ENCODE measurements around the gene ZNF701. TPM values are rescaled to one million over a fixed set of nuclear protein-coding genes. Genes with fewer than 3 reads are reported as not detected.
"Not testable (repeated sequence)": the region's sequence is repeated elsewhere in the genome, so short reads cannot be mapped to it uniquely, and the experiment has no call there.

The ZNF701 gene
- total and polyA plus RNA-seq, 4 donors: 5.1 to 26.6 (median 10.9) TPM

GRCh38 chr19:52603558-52604207, 33.6 kb downstream of the ZNF701 start:
- WGBS, 2 donors: 66 to 70% methylated on average over 14 of the region's 14 CpGs
- DNase-seq (no peak), ATAC-seq (ENCODE audit: low FRiP score) (peak; percentile 40)
- no peaks in the 10 kb centered on the region for H3K9me3 ChIP-seq (ENCODE audit: control insufficient read depth, low read length)
- H3K27me3 ChIP-seq (ENCODE audit: control insufficient read depth in 1 of 2, insufficient read depth in 2 of 2, low read length in 1 of 2): no peaks in the 10 kb centered on the region
- H3K4me3 ChIP-seq (ENCODE audit: low read length in 2 of 2): no peak overlapping the region
- intact Hi-C loops (cut with DNase I): loop anchor here (5.0 kb wide), 2 partner anchors 34 to 89 kb away; partner anchors contain the start of gene ZNF83 (in 2 of the 2)
- H3K27ac ChIP-seq (ENCODE audit: low read depth in 1 of 2, low read length in 2 of 2): no peak overlapping the region
- H3K36me3 ChIP-seq (ENCODE audit: control insufficient read depth in 1 of 2, insufficient read depth in 2 of 2, low read length in 1 of 2): peaks cover 0 to 2% of the 10 kb centered on the region in 2 donors
- H3K4me1 ChIP-seq (ENCODE audit: control insufficient read depth in 1 of 2, insufficient read depth in 2 of 2, low read length in 2 of 2): no peaks in the 10 kb centered on the region

- 96 to 98% methylated on average over 5 of the region's 5 CpGs for WGBS, 2 donors
- Histone ChIP-seq H3K4me1 (ENCODE audit: control insufficient read depth in 1 of 2, insufficient read depth in 2 of 2, low read length in 2 of 2) (no peaks in the 10 kb centered on the region), H3K9me3 (ENCODE audit: control insufficient read depth, low read length) (peaks cover 2% of the 10 kb centered on the region), H3K27ac (ENCODE audit: low read depth in 1 of 2, low read length in 2 of 2) (no peak overlapping the region), H3K4me3 (ENCODE audit: low read length in 2 of 2) (no peak overlapping the region), H3K36me3 (ENCODE audit: control insufficient read depth in 1 of 2, insufficient read depth in 2 of 2, low read length in 1 of 2) (peaks cover 5 to 9% of the 10 kb centered on the region in 2 donors), H3K27me3 (ENCODE audit: control insufficient read depth in 1 of 2, insufficient read depth in 2 of 2, low read length in 1 of 2) (no peaks in the 10 kb centered on the region)
- intact Hi-C loops (cut with DNase I): no loop called here
- no peak for ATAC-seq (ENCODE audit: low FRiP score)
- DNase-seq: no peak
Observed at GRCh38 chr19:52613299-52613906, 43.3 kb downstream of the ZNF701 start.

- intact Hi-C loops (cut with DNase I): no loop called here
- peaks cover 0 to 7% of the 10 kb centered on the region in 2 donors for H3K36me3 ChIP-seq (ENCODE audit: control insufficient read depth in 1 of 2, insufficient read depth in 2 of 2, low read length in 1 of 2)
- no peaks in the 10 kb centered on the region for H3K27me3 ChIP-seq (ENCODE audit: control insufficient read depth in 1 of 2, insufficient read depth in 2 of 2, low read length in 1 of 2)
- DNase-seq (no peak), ATAC-seq (ENCODE audit: low FRiP score) (no peak)
- H3K4me1 ChIP-seq (ENCODE audit: control insufficient read depth in 1 of 2, insufficient read depth in 2 of 2, low read length in 2 of 2): no peaks in the 10 kb centered on the region
- H3K27ac ChIP-seq (ENCODE audit: low read depth in 1 of 2, low read length in 2 of 2): no peak overlapping the region
- 83 to 85% methylated on average over 3 of the region's 3 CpGs for WGBS, 2 donors
- peaks cover 2% of the 10 kb centered on the region for H3K9me3 ChIP-seq (ENCODE audit: control insufficient read depth, low read length)
- H3K4me3 ChIP-seq (ENCODE audit: low read length in 2 of 2): no peak overlapping the region
Observed at GRCh38 chr19:52621376-52621775, 51.3 kb downstream of the ZNF701 start.

- no peak for ATAC-seq (ENCODE audit: low FRiP score)
- no peak overlapping the region for H3K4me3 ChIP-seq (ENCODE audit: low read length in 2 of 2)
- no peaks in the 10 kb centered on the region for H3K4me1 ChIP-seq (ENCODE audit: control insufficient read depth in 1 of 2, insufficient read depth in 2 of 2, low read length in 2 of 2)
- WGBS, 2 donors: 75 to 82% methylated on average over 2 of the region's 2 CpGs
- no peaks in the 10 kb centered on the region for H3K9me3 ChIP-seq (ENCODE audit: control insufficient read depth, low read length)
- no peak for DNase-seq
- peaks cover 0 to 4% of the 10 kb centered on the region in 2 donors for H3K36me3 ChIP-seq (ENCODE audit: control insufficient read depth in 1 of 2, insufficient read depth in 2 of 2, low read length in 1 of 2)
- no peaks in the 10 kb centered on the region for H3K27me3 ChIP-seq (ENCODE audit: control insufficient read depth in 1 of 2, insufficient read depth in 2 of 2, low read length in 1 of 2)
- intact Hi-C loops (cut with DNase I): no loop called here
- H3K27ac ChIP-seq (ENCODE audit: low read depth in 1 of 2, low read length in 2 of 2): no peak overlapping the region
Observed at GRCh38 chr19:52622261-52622660, 52.2 kb downstream of the ZNF701 start.

DNA sequence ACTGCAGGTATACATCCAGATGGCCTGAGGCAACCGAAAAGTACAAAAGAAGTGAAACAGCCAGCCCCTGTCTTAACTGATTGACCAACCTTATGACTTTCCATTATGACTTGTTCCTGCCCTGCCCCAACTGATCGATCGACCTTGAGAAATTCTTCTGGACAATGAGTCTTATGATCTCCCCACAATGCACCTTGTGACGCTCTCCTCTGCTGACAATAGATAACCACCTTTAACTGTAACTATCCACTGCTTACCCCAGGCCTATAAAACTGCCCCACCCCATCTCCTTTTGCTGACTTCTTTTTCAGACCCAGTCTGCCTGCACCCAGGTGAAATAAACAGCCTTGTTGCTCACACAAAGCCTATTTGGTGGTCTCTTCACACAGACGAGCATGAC, 56.8 kb downstream of the ZNF701 start:
- Histone ChIP-seq H3K4me3 (ENCODE audit: low read length in 2 of 2) (no peak overlapping the region), H3K9me3 (ENCODE audit: control insufficient read depth, low read length) (no peaks in the 10 kb centered on the region), H3K4me1 (ENCODE audit: control insufficient read depth in 1 of 2, insufficient read depth in 2 of 2, low read length in 2 of 2) (no peaks in the 10 kb centered on the region), H3K27me3 (ENCODE audit: control insufficient read depth in 1 of 2, insufficient read depth in 2 of 2, low read length in 1 of 2) (no peaks in the 10 kb centered on the region), H3K36me3 (ENCODE audit: control insufficient read depth in 1 of 2, insufficient read depth in 2 of 2, low read length in 1 of 2) (peaks cover 0 to 1% of the 10 kb centered on the region in 2 donors), H3K27ac (ENCODE audit: low read depth in 1 of 2, low read length in 2 of 2) (no peak overlapping the region)
- 91 to 92% methylated on average over 5 of the region's 5 CpGs for WGBS, 2 donors
- intact Hi-C loops (cut with DNase I): no loop called here
- ATAC-seq (ENCODE audit: low FRiP score) (no peak), DNase-seq (no peak)

DNA sequence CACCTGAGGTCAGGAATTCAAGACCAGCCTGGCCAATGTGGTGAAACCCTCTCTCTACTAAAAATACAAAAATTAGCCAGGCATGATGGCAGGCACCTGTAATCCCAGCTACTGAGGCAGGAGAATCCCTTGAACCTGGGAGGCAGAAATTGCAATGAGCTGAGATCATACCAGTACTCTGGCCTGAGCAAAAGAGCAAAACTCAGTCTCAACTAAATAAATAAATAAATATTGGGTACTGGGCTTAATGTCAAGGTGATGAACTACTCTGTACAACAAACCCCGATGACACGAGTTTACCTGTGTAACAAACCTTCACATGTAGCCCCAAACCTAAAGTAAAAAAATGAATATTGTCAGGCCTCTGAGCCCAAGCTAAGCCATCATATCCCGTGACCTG, 57.4 kb downstream of the ZNF701 start:
- H3K27me3 ChIP-seq (ENCODE audit: control insufficient read depth in 1 of 2, insufficient read depth in 2 of 2, low read length in 1 of 2); intact Hi-C loops (cut with DNase I); H3K4me1 ChIP-seq (ENCODE audit: control insufficient read depth in 1 of 2, insufficient read depth in 2 of 2, low read length in 2 of 2); H3K36me3 ChIP-seq (ENCODE audit: control insufficient read depth in 1 of 2, insufficient read depth in 2 of 2, low read length in 1 of 2); H3K4me3 ChIP-seq (ENCODE audit: low read length in 2 of 2); DNase-seq; H3K9me3 ChIP-seq (ENCODE audit: control insufficient read depth, low read length); H3K27ac ChIP-seq (ENCODE audit: low read depth in 1 of 2, low read length in 2 of 2); ATAC-seq (ENCODE audit: low FRiP score): not testable (repeated sequence)
- WGBS, 2 donors: 91 to 97% methylated on average over 3 of the region's 3 CpGs

DNA sequence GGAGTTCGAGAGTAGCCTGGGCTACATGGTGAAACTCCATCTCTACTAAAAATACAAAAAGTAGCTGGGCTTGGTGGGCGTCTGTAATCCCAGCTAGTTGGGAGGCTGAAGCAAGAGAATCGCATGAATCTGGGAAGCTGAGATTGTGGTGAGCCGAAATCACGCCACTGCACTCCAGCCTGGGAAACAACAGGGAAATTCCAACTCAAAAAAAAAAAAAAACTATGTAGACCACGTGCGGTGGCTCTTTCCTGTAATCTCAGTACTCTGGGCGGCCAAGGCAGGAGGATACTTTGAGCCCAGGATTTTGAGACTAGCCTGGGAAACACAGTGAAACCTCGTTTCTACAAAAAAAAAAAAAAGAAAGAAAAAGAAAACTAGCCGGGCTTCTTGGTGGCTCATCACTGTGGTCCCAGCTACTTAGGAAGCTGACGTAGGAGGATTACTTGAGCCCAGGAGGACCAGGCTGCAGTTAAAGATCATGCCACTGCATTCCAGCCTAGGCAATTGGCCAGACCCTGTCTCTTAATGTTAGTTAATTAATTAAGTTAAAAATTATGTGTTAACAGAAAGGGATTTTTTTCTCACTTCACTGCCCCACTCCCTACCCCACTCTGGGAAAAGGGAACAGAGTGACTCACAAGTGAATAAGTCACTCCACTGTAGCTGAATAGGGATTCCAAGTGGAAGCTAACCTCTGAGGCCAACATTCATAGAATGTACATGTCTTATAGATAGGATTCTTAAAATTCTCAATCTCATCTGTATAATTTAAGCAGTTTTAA, 65.9 kb downstream of the ZNF701 start:
- no peaks in the 10 kb centered on the region for H3K4me1 ChIP-seq (ENCODE audit: control insufficient read depth in 1 of 2, insufficient read depth in 2 of 2, low read length in 2 of 2)
- no peak for DNase-seq
- H3K4me3 ChIP-seq (ENCODE audit: low read length in 2 of 2): no peak overlapping the region
- intact Hi-C loops (cut with DNase I): loop anchor here (5.0 kb wide), 1 partner anchor 34 kb away; no protein-coding TSS in a partner anchor
- H3K36me3 ChIP-seq (ENCODE audit: control insufficient read depth in 1 of 2, insufficient read depth in 2 of 2, low read length in 1 of 2): no peaks in the 10 kb centered on the region
- H3K27me3 ChIP-seq (ENCODE audit: control insufficient read depth in 1 of 2, insufficient read depth in 2 of 2, low read length in 1 of 2): no peaks in the 10 kb centered on the region
- no peak for ATAC-seq (ENCODE audit: low FRiP score)
- no peak overlapping the region for H3K27ac ChIP-seq (ENCODE audit: low read depth in 1 of 2, low read length in 2 of 2)
- H3K9me3 ChIP-seq (ENCODE audit: control insufficient read depth, low read length): no peaks in the 10 kb centered on the region
- WGBS, 2 donors: 82 to 83% methylated on average over 11 of the region's 11 CpGs
